Epithelial cell of proximal tubule (primary cell): ENCODE results near the gene SLC10A7. TPM values are rescaled to one million over a fixed set of nuclear protein-coding genes. Genes with fewer than 3 reads are reported as not detected.

Experiments
- DNase-seq: peaks from one replicate; pipeline ENCODE4 v3.0.0-alpha.2; 2011; ENCODE audit warnings: low read depth
- H3K4me3 ChIP-seq: 2 replicates; pipeline ENCODE4 v1.5.1; 2011; ENCODE audit warnings: low read depth, mild to moderate bottlenecking, low read length
- total RNA-seq: library from RNA; depleted of rRNA; stranded (reverse); fragments of >200 nt; gene quantifications from 2 replicates; pipeline ENCODE4 v1.2.3, GENCODE V29; 2015
- TF ChIP-seq, protein P1 (sequence below): conservative IDR thresholded peaks from 2 replicates; pipeline ENCODE4 v1.5.1; 2012; ENCODE audit warnings: low read depth, mild to moderate bottlenecking, low read length

Gene SLC10A7
- total RNA-seq, 1 donor from 2014 or later = 3.8 TPM

DNA sequence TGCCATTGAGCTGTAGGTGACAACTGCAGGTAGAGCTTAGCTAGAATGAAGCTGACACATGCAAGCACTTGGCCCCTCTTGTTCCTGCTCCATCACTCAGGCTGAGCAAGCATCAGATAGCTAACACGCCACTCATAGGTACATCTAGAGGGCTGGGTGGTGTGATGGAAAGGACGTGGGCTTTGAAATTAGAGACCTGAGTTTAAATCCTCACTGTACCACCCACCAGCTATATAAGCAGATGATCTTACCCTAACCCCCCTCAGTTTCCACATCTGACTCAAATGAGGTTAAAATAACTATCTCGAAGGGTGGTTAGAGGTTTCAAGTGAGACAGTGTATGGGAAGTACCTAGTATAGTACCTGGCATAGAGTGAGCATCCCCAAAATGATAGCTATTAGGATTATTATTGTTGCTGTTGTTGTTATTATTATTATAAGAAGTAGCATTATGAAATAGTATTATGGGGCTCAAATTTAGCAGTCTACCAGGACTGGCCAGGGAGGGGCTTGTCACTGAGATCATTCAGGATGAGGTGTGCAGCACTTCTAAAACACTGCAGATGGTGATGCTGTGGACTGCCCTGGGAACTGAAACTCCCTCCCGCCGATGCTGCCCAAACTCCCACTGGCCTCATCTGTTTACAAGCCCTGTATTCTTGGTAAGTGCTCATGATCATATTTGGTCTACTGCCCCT lies 248.4 kb downstream of the SLC10A7 start:
- TF ChIP-seq, protein P1, sequence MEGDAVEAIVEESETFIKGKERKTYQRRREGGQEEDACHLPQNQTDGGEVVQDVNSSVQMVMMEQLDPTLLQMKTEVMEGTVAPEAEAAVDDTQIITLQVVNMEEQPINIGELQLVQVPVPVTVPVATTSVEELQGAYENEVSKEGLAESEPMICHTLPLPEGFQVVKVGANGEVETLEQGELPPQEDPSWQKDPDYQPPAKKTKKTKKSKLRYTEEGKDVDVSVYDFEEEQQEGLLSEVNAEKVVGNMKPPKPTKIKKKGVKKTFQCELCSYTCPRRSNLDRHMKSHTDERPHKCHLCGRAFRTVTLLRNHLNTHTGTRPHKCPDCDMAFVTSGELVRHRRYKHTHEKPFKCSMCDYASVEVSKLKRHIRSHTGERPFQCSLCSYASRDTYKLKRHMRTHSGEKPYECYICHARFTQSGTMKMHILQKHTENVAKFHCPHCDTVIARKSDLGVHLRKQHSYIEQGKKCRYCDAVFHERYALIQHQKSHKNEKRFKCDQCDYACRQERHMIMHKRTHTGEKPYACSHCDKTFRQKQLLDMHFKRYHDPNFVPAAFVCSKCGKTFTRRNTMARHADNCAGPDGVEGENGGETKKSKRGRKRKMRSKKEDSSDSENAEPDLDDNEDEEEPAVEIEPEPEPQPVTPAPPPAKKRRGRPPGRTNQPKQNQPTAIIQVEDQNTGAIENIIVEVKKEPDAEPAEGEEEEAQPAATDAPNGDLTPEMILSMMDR = no peak
- H3K4me3 ChIP-seq = no peak overlapping the region
- no peak for DNase-seq

DNA sequence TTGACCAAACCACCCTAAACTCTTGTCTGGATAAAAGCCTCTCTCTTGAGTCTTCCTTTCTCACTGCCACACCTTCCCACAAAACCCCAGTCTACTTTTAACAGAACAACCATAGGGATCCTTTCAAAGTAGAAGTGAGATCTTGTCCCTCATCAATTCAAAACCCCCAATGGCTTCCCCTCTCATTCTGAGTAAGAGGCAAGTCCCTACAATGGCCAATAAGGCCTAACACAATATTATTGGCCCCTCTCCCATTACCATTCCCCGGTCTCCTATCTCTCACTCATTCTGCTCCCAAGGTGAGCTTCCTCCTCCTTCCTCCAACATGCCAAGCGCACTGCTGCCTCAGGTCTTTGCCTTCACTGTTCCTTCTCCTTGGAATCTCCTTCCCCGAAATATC lies 250.3 kb downstream of the SLC10A7 start:
- H3K4me3 ChIP-seq = no peak overlapping the region
- DNase-seq = no peak
- TF ChIP-seq, protein P1 = no peak

DNA sequence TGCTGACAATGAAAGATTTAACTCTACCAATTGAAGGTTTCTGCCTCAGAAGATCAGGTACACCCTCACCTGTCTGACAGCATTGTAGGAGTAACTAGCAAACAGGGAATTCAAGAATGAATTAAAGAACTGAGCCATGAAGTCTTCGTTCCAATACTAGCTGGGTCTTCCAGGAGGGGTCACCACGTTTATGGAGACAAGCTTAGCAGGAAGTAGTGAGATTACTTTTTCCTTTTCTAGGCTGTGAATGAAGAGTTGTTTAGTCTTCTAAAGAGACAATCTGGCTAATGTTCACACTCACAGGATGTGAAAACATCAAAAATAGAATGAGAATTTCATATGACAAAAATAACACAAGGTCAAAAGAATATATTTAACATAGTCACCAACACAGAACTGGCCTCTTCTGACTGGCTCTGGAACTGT lies 252.5 kb downstream of the SLC10A7 start:
- no peak for DNase-seq
- TF ChIP-seq, protein P1 = no peak
- no peak overlapping the region for H3K4me3 ChIP-seq

DNA sequence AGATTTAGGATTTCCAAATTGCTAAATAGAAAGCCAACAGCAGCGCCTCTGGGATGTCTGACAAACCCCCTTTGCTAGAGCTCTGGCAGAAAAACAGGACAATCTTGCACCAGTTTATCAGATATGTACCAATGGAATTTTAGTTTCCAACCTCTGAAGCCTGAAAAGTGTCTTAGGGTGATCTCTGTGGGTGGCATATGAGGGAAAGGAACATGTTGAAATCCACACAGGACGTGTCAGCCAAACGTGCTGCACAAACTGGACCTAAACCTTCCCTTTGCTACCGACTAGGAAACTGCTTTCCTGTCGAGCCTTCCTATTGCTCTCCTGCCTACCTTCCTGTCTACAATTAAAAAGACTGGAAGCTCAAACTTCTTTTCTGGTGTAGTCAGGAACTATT lies 253.9 kb downstream of the SLC10A7 start:
- H3K4me3 ChIP-seq = no peak overlapping the region
- TF ChIP-seq, protein P1 = no peak
- DNase-seq = no peak

DNA sequence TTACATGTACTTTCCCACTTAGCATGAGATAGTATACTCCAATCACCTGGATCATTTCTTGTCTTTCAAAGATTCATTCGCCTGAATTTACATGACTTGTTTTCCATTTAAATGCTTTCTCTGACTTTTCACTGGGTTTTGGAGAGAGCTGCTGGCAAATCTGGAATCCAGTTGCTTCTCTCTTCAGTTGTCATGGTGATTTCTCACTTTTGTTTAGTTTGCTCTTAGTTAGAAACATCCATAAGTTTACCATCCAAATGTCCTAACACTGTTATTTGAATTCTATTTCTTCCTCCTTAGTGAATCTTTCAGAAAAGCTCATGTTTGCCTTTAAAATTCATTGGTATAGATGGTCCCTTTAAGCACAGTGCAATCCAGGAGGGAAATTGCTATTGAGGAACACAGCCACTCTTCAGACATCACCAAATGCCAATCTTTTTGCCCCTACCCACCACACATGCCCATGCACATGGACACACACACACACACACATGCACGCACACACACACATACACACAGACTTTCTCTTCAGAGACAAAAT lies 255.7 kb downstream of the SLC10A7 start:
- TF ChIP-seq, protein P1 = no peak
- H3K4me3 ChIP-seq = no peak overlapping the region
- no peak for DNase-seq

DNA sequence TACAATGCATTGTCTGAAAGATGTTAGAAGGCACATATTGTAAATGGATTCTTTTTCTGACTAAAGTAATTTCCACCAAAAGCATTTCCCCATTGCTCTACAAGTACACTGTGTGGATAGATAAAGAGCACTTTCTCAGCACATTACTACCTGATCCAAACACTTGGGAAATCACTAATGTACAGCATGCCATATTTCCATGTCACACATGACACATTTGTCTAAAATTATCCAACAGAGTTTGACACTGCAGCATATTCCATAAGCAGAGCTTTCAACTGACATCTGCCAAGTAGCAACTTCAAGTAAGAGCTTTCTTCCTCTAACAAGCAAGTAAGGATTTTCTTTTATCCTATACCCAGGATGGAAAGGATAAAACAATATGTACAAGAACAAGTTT lies 257.9 kb downstream of the SLC10A7 start:
- no peak overlapping the region for H3K4me3 ChIP-seq
- TF ChIP-seq, protein P1 = no peak
- DNase-seq = no peak

DNA sequence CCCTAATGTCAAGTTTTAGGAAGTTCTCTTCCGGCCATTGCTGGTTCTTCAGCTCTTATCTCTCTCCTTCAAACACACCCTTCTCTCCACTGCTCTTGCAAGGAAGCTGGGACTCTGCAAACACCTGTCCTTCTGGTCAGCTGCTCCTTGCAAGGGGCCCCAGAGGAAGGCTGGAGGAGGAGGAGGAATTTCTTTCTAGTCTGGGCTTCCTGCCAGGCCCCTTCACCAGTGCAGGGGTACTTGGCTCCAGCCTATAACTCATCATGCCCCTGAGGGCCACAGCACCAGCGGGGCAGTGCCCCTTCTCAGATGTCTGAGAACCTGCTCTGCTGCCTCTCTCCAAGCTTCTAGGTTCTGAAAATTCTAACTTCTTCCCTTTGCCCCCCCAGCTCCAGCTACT lies 260.7 kb downstream of the SLC10A7 start:
- no peak for DNase-seq
- no peak overlapping the region for H3K4me3 ChIP-seq
- TF ChIP-seq, protein P1 = no peak
